Omental fat pad (tissue), 4 donors: ENCODE results near the gene GSTA5. TPM values are rescaled to one million over a fixed set of nuclear protein-coding genes. Genes with fewer than 3 reads are reported as not detected.
"Not testable (repeated sequence)": the region's sequence is repeated elsewhere in the genome, so short reads cannot be mapped to it uniquely, and the experiment has no call there.

Source experiments
- ATAC-seq: fragments of 150-250 bp; one replicate; pipeline ENCODE4 v1.9.1; 2016; ENCODE audit warnings: mild to moderate bottlenecking, moderate library complexity; ENCODE audit not compliant: low FRiP score
- DNase-seq: peaks from one replicate; pipeline ENCODE4 v3.0.0-alpha.2; 2019; ENCODE audit warnings: low spot score
- total RNA-seq, 4 donors: library from RNA; depleted of rRNA; stranded (reverse); fragments of >200 nt; gene quantifications; one replicate each; pipeline ENCODE4 v1.1.0, GENCODE V29; 2016
- TF ChIP-seq, protein P1 (sequence below), 3 donors: fragments of 450-650 bp; IDR thresholded peaks; one replicate each; pipeline ENCODE4 v1.5.1; 2016 to 2017; ENCODE audit warnings: antibody characterized with exemption in 3 of 3, mild to moderate bottlenecking in 3 of 3, moderate library complexity in 2 of 3

Gene GSTA5
- total RNA-seq, 4 donors from 2014 or later: not detected

DNA sequence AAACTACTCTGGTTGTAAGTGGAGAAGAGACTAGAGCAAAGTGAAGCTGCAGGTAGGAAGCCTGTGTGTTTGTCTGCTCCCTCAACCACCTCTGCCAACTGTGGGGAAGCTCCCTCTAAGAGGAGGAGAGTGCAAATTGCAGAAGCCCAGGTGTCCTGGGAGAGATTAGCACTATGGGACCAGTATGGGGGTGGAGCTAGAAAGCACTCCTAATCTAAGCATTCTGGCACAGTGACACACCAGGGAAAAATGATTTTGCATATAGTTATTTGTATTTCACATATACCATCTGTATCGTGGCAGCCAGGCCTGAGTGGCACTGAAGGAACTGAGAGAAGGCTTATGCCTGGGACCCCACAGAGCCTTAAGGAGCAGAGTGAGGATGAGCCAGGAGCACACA lies 49.8 kb downstream of the GSTA5 start:
- DNase-seq: no peak
- TF ChIP-seq, protein P1, sequence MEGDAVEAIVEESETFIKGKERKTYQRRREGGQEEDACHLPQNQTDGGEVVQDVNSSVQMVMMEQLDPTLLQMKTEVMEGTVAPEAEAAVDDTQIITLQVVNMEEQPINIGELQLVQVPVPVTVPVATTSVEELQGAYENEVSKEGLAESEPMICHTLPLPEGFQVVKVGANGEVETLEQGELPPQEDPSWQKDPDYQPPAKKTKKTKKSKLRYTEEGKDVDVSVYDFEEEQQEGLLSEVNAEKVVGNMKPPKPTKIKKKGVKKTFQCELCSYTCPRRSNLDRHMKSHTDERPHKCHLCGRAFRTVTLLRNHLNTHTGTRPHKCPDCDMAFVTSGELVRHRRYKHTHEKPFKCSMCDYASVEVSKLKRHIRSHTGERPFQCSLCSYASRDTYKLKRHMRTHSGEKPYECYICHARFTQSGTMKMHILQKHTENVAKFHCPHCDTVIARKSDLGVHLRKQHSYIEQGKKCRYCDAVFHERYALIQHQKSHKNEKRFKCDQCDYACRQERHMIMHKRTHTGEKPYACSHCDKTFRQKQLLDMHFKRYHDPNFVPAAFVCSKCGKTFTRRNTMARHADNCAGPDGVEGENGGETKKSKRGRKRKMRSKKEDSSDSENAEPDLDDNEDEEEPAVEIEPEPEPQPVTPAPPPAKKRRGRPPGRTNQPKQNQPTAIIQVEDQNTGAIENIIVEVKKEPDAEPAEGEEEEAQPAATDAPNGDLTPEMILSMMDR (IDR thresholded peaks at IDR 0.05): no peak
- ATAC-seq: no peak

DNA sequence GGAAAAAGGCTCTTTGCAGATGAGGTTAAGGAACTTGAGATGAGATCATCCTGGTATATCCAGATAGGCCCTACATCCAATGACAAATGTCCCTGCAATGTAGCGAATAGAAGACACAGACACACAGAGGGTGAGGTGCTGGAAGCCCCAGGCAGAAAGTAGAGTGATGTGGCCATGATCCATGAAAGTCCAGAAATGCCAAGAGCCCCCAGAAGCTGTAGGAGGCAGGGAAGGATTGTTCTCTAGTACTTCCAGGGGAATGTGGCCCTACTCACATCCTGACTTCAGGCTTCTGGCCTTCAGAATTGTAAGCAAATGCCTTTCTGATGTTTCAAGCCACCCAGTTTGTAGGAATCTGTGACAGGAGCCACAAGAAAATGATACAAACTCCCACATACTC lies 51.0 kb downstream of the GSTA5 start:
- not testable (repeated sequence) for ATAC-seq, DNase-seq

DNA sequence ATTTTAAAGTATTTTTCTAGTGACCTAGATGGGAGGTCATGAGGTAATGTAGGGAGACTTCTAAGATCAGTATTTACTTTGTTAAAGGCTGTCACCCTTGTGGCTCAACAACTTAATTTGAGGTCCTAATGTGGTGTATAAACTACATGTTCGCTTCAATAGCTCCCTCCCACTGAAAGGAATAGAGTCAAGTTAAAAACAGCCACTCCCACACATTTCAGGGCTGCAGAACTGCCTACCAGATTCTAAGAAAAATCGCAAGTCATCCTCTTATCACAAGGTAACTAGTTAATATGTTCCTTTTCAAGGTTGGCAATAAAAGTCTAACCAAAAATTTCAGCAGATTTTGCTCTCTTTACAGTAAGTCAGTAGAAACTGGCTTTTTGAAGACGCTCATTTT lies 52.1 kb downstream of the GSTA5 start:
- TF ChIP-seq, protein P1 (IDR thresholded peaks at IDR 0.05): no peak
- DNase-seq: no peak
- ATAC-seq: peak; percentile 69

DNA sequence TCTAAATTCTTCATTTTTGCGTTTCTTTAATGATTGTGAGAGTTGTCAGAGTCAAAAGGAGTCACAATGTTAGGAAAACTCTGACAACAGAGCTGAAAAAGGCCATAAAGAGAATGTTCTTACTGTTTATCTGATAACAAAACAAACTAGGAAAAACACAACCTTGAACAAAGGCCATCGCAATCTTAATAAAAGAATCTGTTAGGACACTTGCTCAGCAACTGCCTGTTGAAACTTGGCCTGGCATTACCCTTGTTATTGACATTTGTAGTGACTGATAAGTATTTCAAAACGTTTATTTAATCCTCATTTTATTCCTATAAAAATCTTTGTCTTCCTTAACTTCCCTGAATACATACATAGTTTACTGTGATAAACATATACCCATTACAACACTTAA lies 52.7 kb downstream of the GSTA5 start:
- ATAC-seq: no peak

DNA sequence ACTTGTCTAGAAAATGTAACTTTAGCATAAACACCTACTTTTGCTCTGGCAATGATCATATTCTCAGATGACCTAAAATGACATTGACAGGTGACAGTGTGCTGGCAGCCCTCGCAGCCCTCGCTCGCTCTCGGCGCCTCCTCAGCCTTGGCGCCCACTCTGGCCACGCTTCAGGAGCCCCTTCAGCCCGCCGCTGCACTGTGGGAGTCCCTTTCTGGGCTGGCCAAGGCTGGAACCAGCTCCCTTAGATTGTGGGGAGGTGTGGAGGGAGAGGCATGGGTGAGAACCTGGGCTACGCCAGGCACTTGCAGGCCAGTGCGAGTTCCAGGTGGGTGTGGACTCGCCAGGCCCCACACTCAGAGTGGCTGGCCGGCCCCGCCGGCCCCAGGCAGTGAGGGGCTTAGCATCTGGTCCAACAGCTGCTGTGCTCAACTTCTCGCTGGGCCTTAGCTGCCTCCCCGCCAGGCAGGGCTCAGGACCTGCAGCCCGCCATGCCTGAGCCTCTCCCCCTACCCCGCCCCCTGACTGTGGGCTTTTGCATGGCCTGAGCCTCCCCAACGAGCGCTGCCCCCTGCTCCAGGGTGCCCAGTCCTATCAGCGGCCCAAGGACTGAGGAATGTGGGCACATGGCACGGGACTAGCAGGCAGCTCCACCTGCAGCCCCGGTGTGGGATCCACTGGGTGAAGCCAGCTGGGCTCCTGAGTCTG lies 54.2 kb downstream of the GSTA5 start:
- TF ChIP-seq, protein P1 (IDR thresholded peaks at IDR 0.05): no peak
- DNase-seq (no peak), ATAC-seq (no peak)

More for the DNA sequence above, 52.7 kb downstream of the GSTA5 start:
- TF ChIP-seq, protein P1 (IDR thresholded peaks at IDR 0.05): no peak
- no peak for DNase-seq

DNA sequence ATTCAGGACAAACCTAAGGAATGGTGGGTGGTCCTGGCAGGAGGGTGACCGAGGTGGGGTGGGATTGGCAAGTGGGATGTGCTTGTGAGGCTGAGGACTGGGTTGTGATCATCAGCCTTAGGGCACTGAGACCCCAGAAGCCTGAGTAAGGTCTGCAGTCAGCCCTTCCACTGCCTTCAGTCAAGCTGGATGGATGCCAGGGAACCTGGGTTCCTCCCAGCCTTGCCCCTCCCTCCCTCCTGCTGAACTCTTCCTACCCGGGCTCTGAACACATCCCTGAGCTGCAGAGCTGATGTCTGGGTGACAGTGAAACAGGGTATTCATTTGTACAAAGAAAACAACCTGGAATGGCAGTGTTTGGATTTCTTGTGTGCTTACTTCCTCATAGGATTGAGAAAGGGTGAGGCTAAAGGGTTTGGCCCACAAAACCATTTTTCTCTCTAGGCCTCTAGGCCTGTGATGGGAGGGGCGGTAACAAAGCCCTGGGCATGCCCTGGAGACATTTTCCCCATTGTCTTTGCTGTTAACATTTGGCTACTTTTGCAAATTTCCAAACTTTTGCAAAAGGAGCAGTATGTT lies 57.8 kb downstream of the GSTA5 start:
- ATAC-seq, DNase-seq: not testable (repeated sequence)

DNA sequence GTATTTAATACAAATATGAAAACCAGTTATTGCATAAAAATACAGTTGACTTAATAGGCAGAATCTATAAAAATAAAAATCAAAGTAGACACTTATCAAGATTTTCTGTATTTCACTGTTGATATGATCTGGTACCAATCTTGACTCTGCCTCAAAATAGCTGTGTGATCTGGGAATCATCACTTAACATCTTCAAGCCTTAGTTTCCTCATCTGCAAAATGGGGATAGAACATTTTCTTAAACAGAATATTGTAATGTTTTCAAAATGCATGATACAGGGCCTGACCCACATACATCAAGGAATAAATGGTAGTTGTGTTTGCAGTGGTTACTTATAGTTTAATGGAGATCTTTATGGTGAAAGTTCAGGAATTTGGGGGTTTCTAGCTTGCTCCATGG lies 58.4 kb downstream of the GSTA5 start:
- not testable (repeated sequence) for ATAC-seq, DNase-seq

Other genes with a start within 250 kb of the GSTA5 start
- gene TMEM14A, start 169.7 kb downstream of the GSTA5 start, total RNA-seq: 10 to 100 TPM; 22.3 to 46.6 (median 26.7) TPM
- not detected for gene GSTA2, start 77.3 kb downstream of the GSTA5 start, total RNA-seq
- gene GSTA1, start 37.0 kb downstream of the GSTA5 start, total RNA-seq: not detected
- not detected for gene GSTA3, start 68.9 kb upstream of the GSTA5 start, total RNA-seq
- 10 to 100 TPM in 3 of 4 donors, 1 to 10 TPM in 1; 7.9 to 22.1 (median 19.1) TPM for gene GSTA4, start 154.5 kb upstream of the GSTA5 start, total RNA-seq
- gene CILK1, start 221.0 kb upstream of the GSTA5 start, total RNA-seq: 10 to 100 TPM in 3 of 4 donors, 1 to 10 TPM in 1; 8.2 to 17.2 (median 13.9) TPM
- 10 to 100 TPM; 42.6 to 74.4 (median 58.0) TPM for gene FBXO9, start 224.6 kb upstream of the GSTA5 start, total RNA-seq